ENCODE results near the gene GP5. TPM values are rescaled to one million over a fixed set of nuclear protein-coding genes. Genes with fewer than 3 reads are reported as not detected.

The GP5 gene
- total and polyA plus RNA-seq, 2 donors (not counting 1 experiment from before 2014, with no cell fraction given), result 0.01 to 0.15 TPM

DNA sequence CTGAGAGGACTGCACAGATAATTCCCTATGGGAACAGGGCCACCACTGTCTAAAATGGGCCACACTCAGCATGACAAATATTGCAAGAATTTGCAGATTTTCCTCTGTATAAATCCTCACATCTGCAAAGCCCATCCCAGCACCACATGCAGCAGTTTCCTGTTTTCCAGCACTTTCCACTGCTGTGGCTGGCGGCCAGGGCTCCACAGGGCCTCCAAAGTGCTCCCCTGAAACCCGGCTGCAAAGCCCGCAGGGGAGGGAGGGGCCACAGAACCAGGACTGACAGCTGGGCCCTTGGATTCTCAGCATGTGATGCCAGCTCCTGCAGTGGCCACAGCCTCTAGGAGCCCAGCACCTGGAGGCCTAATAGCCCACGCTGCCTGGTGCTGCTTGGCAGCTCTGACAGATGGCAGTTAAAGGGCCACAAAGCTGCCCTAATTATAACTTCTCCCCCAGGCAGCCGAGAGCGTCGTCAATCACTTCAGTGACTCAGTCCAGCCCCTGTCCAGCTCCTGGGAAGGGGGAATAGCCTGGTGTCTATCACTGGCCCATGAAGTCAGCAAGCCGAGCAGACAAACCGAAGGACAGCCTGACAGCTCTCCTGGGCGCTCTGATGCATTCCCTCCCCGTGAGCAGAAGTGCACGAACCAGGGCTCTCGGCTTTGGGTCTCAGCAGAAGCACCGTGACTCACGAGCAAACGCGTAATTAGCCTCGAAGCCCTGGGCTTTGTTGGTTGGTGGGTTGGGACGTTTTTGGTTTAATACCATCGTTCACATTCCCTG is 34.2 kb downstream of the GP5 start:
- peaks cover 0 to 18% (median 5%) of the 10 kb centered on the region in 4 experiments for H3K27me3 ChIP-seq (replicated peaks in 1 of 4; ENCODE audit: control extremely low read depth in 1 of 4, control insufficient read depth in 3 of 4, insufficient read depth in 4 of 4, low read length in 3 of 4)
- ChIA-PET CTCF (interaction anchor here (1.3 to 3.1 kb wide), 2 partner anchors 19 to 21 kb away, joined by 4 to 14 read pairs; no protein-coding TSS in a partner anchor), POLR2A (no interaction called here)
- H3K4me1 ChIP-seq (ENCODE audit: control insufficient read depth in 2 of 2, insufficient read depth in 2 of 2, low read length in 2 of 2), result no peaks in the 10 kb centered on the region
- no peak overlapping the region for H3K4me3 ChIP-seq (ENCODE audit: control extremely low read depth in 1 of 5, extremely low read depth in 1 of 5, insufficient read depth in 1 of 5, low read depth in 2 of 5, low read length in 4 of 5)
- Mint-ChIP-seq H3K27me3 (peaks cover 30% of the 10 kb centered on the region), H3K4me1 (no peaks in the 10 kb centered on the region), H3K27ac (no peak overlapping the region), H3K9me3 (ENCODE audit: insufficient read depth) (no peaks in the 10 kb centered on the region), H3K4me3 (no peak overlapping the region)
- H3K36me3 ChIP-seq (replicated peaks in 1 of 2; ENCODE audit: control extremely low read depth in 1 of 2, control insufficient read depth in 1 of 2, extremely low read depth in 1 of 2, insufficient read depth in 2 of 2, low read length in 1 of 2), result no peaks in the 10 kb centered on the region
- ATAC-seq (ENCODE audit: low read depth) (no peak), DNase-seq (no peak)
- no peaks in the 10 kb centered on the region for H4K20me1 ChIP-seq (ENCODE audit: control insufficient read depth, insufficient read depth, low read length, poor library complexity, severe bottlenecking)
- intact Hi-C loops (cut with micrococcal nuclease), result no loop called here
- no peak overlapping the region for H3K9ac ChIP-seq (ENCODE audit: low read length)
- H3K9me3 ChIP-seq (ENCODE audit: control extremely low read depth in 1 of 3, control insufficient read depth in 2 of 3, insufficient read depth in 1 of 3, low read length in 2 of 3), result no peaks in the 10 kb centered on the region
- WGBS (ENCODE audit: insufficient coverage), result 76% methylated on average over 9 of the region's 20 CpGs
- H3K4me2 ChIP-seq (replicated peaks; ENCODE audit: low read depth, low read length, poor library complexity, severe bottlenecking), result no peak overlapping the region
- no peak overlapping the region for H3K27ac ChIP-seq (ENCODE audit: low read length in 2 of 2)
- no peak overlapping the region for H2AFZ ChIP-seq (ENCODE audit: insufficient read depth, low read depth, low read length, poor library complexity, severe bottlenecking)
- TF ChIP-seq EZH2 (IDR thresholded peaks at IDR 0.05; ENCODE audit: borderline replicate concordance, insufficient read depth, low read depth, low read length, poor library complexity, severe bottlenecking), result no peak
- TF ChIP-seq, protein P1, sequence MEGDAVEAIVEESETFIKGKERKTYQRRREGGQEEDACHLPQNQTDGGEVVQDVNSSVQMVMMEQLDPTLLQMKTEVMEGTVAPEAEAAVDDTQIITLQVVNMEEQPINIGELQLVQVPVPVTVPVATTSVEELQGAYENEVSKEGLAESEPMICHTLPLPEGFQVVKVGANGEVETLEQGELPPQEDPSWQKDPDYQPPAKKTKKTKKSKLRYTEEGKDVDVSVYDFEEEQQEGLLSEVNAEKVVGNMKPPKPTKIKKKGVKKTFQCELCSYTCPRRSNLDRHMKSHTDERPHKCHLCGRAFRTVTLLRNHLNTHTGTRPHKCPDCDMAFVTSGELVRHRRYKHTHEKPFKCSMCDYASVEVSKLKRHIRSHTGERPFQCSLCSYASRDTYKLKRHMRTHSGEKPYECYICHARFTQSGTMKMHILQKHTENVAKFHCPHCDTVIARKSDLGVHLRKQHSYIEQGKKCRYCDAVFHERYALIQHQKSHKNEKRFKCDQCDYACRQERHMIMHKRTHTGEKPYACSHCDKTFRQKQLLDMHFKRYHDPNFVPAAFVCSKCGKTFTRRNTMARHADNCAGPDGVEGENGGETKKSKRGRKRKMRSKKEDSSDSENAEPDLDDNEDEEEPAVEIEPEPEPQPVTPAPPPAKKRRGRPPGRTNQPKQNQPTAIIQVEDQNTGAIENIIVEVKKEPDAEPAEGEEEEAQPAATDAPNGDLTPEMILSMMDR (IDR thresholded peaks at IDR 0.05), result no peak
- no peaks in the 10 kb centered on the region for H3K79me2 ChIP-seq (ENCODE audit: control insufficient read depth, insufficient read depth, low read length)

DNA sequence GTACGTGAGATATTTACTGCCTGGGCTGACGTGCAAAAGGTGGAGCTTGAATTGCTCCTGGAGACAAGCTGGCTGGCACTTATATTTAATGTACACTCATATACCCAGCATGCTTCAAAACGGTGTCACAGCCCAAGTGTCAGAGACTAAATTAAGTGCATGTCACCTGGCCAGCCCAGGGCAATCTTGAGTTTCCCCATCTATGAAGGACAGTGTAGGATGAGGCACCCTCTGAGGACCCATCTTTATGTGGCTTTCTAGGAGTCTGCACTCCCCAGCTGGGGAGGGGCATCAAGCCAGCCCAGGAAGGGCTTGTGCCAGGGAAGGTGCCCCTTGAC is 34.8 kb downstream of the GP5 start:
- Histone ChIP-seq H4K20me1 (ENCODE audit: control insufficient read depth, insufficient read depth, low read length, poor library complexity, severe bottlenecking) (no peaks in the 10 kb centered on the region), H3K27me3 (replicated peaks in 1 of 4; ENCODE audit: control extremely low read depth in 1 of 4, control insufficient read depth in 3 of 4, insufficient read depth in 4 of 4, low read length in 3 of 4) (peaks cover 0 to 13% (median 2%) of the 10 kb centered on the region in 4 experiments), H3K4me1 (ENCODE audit: control insufficient read depth in 2 of 2, insufficient read depth in 2 of 2, low read length in 2 of 2) (no peaks in the 10 kb centered on the region), H3K36me3 (replicated peaks in 1 of 2; ENCODE audit: control extremely low read depth in 1 of 2, control insufficient read depth in 1 of 2, extremely low read depth in 1 of 2, insufficient read depth in 2 of 2, low read length in 1 of 2) (no peaks in the 10 kb centered on the region), H3K27ac (ENCODE audit: low read length in 2 of 2) (no peak overlapping the region), H3K9ac (ENCODE audit: low read length) (no peak overlapping the region), H3K4me2 (replicated peaks; ENCODE audit: low read depth, low read length, poor library complexity, severe bottlenecking) (no peak overlapping the region), H3K79me2 (ENCODE audit: control insufficient read depth, insufficient read depth, low read length) (no peaks in the 10 kb centered on the region), H3K9me3 (ENCODE audit: control extremely low read depth in 1 of 3, control insufficient read depth in 2 of 3, insufficient read depth in 1 of 3, low read length in 2 of 3) (no peaks in the 10 kb centered on the region), H3K4me3 (ENCODE audit: control extremely low read depth in 1 of 5, extremely low read depth in 1 of 5, insufficient read depth in 1 of 5, low read depth in 2 of 5, low read length in 4 of 5) (no peak overlapping the region), H2AFZ (ENCODE audit: insufficient read depth, low read depth, low read length, poor library complexity, severe bottlenecking) (no peak overlapping the region)
- TF ChIP-seq, protein P1 (IDR thresholded peaks at IDR 0.05), result no peak
- TF ChIP-seq EZH2 (IDR thresholded peaks at IDR 0.05; ENCODE audit: borderline replicate concordance, insufficient read depth, low read depth, low read length, poor library complexity, severe bottlenecking), result no peak
- WGBS (ENCODE audit: insufficient coverage), result 94% methylated on average over 3 of the region's 3 CpGs
- no peak overlapping the region for H3K4me3 Mint-ChIP-seq
- no peak for ATAC-seq (ENCODE audit: low read depth)
- no peaks in the 10 kb centered on the region for H3K4me1 Mint-ChIP-seq
- DNase-seq, result no peak
- intact Hi-C loops (cut with micrococcal nuclease), result no loop called here
- H3K27me3 Mint-ChIP-seq, result peaks cover 33% of the 10 kb centered on the region
- POLR2A ChIA-PET, result no interaction called here
- H3K27ac Mint-ChIP-seq, result no peak overlapping the region
- CTCF ChIA-PET, result interaction anchor here (1.3 to 3.1 kb wide), 2 partner anchors 18 to 20 kb away, joined by 4 to 14 read pairs; no protein-coding TSS in a partner anchor
- no peaks in the 10 kb centered on the region for H3K9me3 Mint-ChIP-seq (ENCODE audit: insufficient read depth)
